ENCODE results near the gene ARHGEF19. TPM values are rescaled to one million over a fixed set of nuclear protein-coding genes. Genes with fewer than 3 reads are reported as not detected.
"Not testable (repeated sequence)": the region's sequence is repeated elsewhere in the genome, so short reads cannot be mapped to it uniquely, and the experiment has no call there.

Gene ARHGEF19
- total RNA-seq, 4 donors from 2014 or later = 33.0 to 83.8 (median 45.7) TPM

DNA sequence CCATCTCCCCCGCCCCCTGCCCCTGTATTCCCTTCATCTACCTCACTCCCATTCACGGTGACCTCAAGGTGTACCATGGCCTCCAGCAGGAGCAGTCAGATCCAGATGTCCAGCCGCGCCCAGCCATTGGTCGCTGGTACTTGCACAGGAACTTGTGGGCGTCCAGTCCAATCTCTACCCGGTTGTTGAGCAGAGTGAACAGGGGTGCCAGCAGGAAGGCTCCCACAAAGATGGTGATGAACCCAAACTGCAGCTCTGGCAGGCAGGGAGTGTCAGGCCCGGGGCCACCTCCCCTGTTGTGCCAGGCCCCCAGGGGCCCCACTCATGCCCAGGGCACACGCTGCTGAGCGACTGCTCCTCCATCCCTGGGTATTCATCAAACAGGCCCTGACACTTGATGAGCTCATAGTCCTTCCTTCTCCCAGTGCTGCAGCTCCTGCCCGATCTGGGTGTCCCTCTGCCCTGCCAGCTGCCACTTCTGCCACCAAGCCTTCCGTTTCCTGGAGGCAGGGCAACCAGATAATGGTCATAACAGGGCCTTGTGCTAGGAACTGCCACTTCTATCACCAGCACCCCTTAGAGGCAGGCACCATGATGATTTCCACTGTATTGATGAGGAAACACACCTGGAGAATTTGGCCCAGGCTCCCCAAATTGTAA lies 5.7 kb upstream of the ARHGEF19 start:
- Histone ChIP-seq H3K36me3 (no peaks in the 10 kb centered on the region), H3K4me3 (peak overlapping the region; percentile 54), H3K9me3 (no peaks in the 10 kb centered on the region), H3K4me1 (peaks cover 24% of the 10 kb centered on the region), H3K27me3 (no peaks in the 10 kb centered on the region), H3K27ac (peak overlapping the region; percentile 78)
- no peak for TF ChIP-seq EP300 (IDR thresholded peaks at IDR 0.05)
- TF ChIP-seq POLR2A (IDR thresholded peaks at IDR 0.05) = no peak
- TF ChIP-seq POLR2AphosphoS5 (IDR thresholded peaks at IDR 0.05) = no peak
- TF ChIP-seq, protein P1, sequence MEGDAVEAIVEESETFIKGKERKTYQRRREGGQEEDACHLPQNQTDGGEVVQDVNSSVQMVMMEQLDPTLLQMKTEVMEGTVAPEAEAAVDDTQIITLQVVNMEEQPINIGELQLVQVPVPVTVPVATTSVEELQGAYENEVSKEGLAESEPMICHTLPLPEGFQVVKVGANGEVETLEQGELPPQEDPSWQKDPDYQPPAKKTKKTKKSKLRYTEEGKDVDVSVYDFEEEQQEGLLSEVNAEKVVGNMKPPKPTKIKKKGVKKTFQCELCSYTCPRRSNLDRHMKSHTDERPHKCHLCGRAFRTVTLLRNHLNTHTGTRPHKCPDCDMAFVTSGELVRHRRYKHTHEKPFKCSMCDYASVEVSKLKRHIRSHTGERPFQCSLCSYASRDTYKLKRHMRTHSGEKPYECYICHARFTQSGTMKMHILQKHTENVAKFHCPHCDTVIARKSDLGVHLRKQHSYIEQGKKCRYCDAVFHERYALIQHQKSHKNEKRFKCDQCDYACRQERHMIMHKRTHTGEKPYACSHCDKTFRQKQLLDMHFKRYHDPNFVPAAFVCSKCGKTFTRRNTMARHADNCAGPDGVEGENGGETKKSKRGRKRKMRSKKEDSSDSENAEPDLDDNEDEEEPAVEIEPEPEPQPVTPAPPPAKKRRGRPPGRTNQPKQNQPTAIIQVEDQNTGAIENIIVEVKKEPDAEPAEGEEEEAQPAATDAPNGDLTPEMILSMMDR (IDR thresholded peaks at IDR 0.05) = no peak
- 81% methylated on average over 7 of the region's 12 CpGs for WGBS
- DNase-seq (ENCODE audit: low spot score in 2 of 2) = peak in 1 of 2 donors; percentile 80

- H3K36me3 ChIP-seq = no peaks in the 10 kb centered on the region
- WGBS = 4% methylated on average over 12 of the region's 46 CpGs
- peaks cover 26% of the 10 kb centered on the region for H3K4me1 ChIP-seq
- TF ChIP-seq, protein P1 (IDR thresholded peaks at IDR 0.05) = no peak
- TF ChIP-seq POLR2AphosphoS5 (IDR thresholded peaks at IDR 0.05) (peak in 2 of 3 donors; percentile 20 to 31), EP300 (IDR thresholded peaks at IDR 0.05) (no peak)
- peak overlapping the region; percentile 54 for H3K4me3 ChIP-seq
- peak overlapping the region; percentile 78 for H3K27ac ChIP-seq
- DNase-seq (ENCODE audit: low spot score in 2 of 2) = peak; percentile 99 to 100
- H3K27me3 ChIP-seq = no peaks in the 10 kb centered on the region
- no peaks in the 10 kb centered on the region for H3K9me3 ChIP-seq
These were observed 4.8 kb upstream of the ARHGEF19 start for GRCh38 chr1:16217061-16217785.

GRCh38 chr1:16215882-16216753 lies 3.7 kb upstream of the ARHGEF19 start:
- Histone ChIP-seq H3K27me3 (no peaks in the 10 kb centered on the region), H3K9me3 (no peaks in the 10 kb centered on the region), H3K27ac (peak overlapping the region; percentile 78), H3K36me3 (no peaks in the 10 kb centered on the region), H3K4me1 (peaks cover 36% of the 10 kb centered on the region), H3K4me3 (peak overlapping the region; percentile 54)
- no peak for TF ChIP-seq POLR2A (IDR thresholded peaks at IDR 0.05)
- TF ChIP-seq POLR2AphosphoS5 (IDR thresholded peaks at IDR 0.05) = no peak
- no peak for TF ChIP-seq EP300 (IDR thresholded peaks at IDR 0.05)
- TF ChIP-seq, protein P1 (IDR thresholded peaks at IDR 0.05) = no peak
- WGBS = 18% methylated on average over 27 of the region's 33 CpGs
- DNase-seq (ENCODE audit: low spot score in 2 of 2) = peak; percentile 91 to 93

GRCh38 chr1:16215240-16215639 lies 2.8 kb upstream of the ARHGEF19 start:
- H3K4me3 ChIP-seq; H3K36me3 ChIP-seq; H3K27me3 ChIP-seq; DNase-seq (ENCODE audit: low spot score in 2 of 2); H3K27ac ChIP-seq; H3K9me3 ChIP-seq: not testable (repeated sequence)
- peaks cover 40% of the 10 kb centered on the region for H3K4me1 ChIP-seq
- 99% methylated on average over 14 of the region's 14 CpGs for WGBS

DNA sequence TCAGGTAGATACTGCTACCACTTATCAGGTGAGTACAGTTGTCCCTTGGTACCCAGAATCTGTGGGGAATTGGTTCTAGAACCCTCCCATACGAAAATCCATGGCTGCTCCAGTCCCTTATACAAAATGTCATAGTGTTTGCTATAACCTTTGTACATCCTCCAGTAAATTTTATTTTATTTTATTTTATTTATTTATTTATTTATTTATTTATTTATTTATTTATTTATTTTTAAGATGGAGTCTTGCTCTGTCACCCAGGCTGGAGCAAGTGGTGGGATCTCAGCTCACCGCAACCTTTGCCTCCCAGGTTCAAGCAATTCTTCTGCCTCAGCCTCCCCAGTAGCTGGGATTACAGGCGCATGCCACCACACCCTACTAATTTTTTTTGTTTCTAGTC lies 1.1 kb upstream of the ARHGEF19 start:
- H3K36me3 ChIP-seq; DNase-seq (ENCODE audit: low spot score in 2 of 2); H3K27me3 ChIP-seq; H3K27ac ChIP-seq; H3K9me3 ChIP-seq; H3K4me3 ChIP-seq: not testable (repeated sequence)
- 87% methylated on average over 3 of the region's 3 CpGs for WGBS
- H3K4me1 ChIP-seq = peaks cover 54% of the 10 kb centered on the region

DNA sequence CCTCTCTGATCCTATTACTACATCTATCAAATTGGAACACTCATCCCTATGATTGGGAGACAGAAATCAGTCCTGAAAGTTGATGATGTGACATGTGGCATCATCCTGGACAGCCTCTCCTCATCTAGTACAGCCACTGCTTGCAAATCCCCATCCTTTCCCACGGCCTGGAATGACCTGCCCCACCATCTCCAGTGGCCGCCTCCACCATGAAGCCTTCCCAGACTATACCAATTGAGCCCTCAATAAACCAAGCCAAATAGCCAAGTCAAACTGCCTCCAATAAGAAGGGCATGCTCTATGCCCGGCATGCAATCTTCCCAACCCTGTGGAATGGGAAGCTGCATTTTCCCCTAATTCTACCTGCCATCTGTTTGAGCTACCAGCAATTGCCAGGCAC lies 561 bp upstream of the ARHGEF19 start:
- Histone ChIP-seq H3K27ac (peak overlapping the region; percentile 65), H3K4me1 (peaks cover 56% of the 10 kb centered on the region), H3K36me3 (no peaks in the 10 kb centered on the region), H3K9me3 (no peaks in the 10 kb centered on the region), H3K4me3 (no peak overlapping the region), H3K27me3 (no peaks in the 10 kb centered on the region)
- TF ChIP-seq POLR2A (IDR thresholded peaks at IDR 0.05) (no peak), POLR2AphosphoS5 (IDR thresholded peaks at IDR 0.05) (no peak), EP300 (IDR thresholded peaks at IDR 0.05) (no peak)
- TF ChIP-seq, protein P1 (IDR thresholded peaks at IDR 0.05) = no peak
- WGBS = 56% methylated on average over 3 of the region's 3 CpGs
- no peak for DNase-seq (ENCODE audit: low spot score in 2 of 2)
